HepG2 (cell line): ENCODE measurements around the gene UGGT1. TPM values are rescaled to one million over a fixed set of nuclear protein-coding genes. Genes with fewer than 3 reads are reported as not detected.

Experiments
- ATAC-seq: fragments of 200-7000 bp; cut with Tn5 transposase; 3 replicates; pipeline ENCODE4 v1.9.1; 2020; ENCODE audit warnings: mild to moderate bottlenecking, moderate library complexity
- BruUV-seq: library from RNA; stranded (reverse); fragments of 400-500 nt; replicated peaks from 2 replicates; lab custom pipeline; 2021; lab: Mats Ljungman, UMichigan
- CTCF ChIA-PET: fragments of 300-600 bp; formaldehyde crosslinking; extraction: SDS; loops from one replicate; lab custom pipeline; 2021; ENCODE audit warnings: low total read pairs, inconsistent platforms, low intra/inter-chr PET ratio; lab: Yijun Ruan, JAX
- POLR2A ChIA-PET: fragments of 350-600 bp; sonication (Branson Sonifier 250); formaldehyde crosslinking; loops from one replicate; lab custom pipeline; 2020; ENCODE audit warnings: antibody characterized with exemption, inconsistent platforms; lab: Yijun Ruan, JAX
- DNase-seq: peaks from one replicate; pipeline ENCODE4 v3.0.0-alpha.2; 2015; ENCODE audit warnings: low spot score
- FAIRE-seq: peaks from 3 replicates; lab custom pipeline; 2011; peaks lifted over from hg19 to GRCh38; lab: Jason Lieb, UNC
- H2AFZ ChIP-seq: one replicate; pipeline ENCODE4 v1.6.1; 2011; ENCODE audit warnings: low read length, inconsistent platforms
- H3K27ac ChIP-seq: fragments of 300-600 bp; 3 replicates; pipeline ENCODE4 v1.8.0; 2011; ENCODE audit warnings: mixed run types, mild to moderate bottlenecking, mixed read lengths, low read length, inconsistent platforms; ENCODE audit not compliant: insufficient read depth; ENCODE audit errors: extremely low read length
- H3K27me3 ChIP-seq, 2 experiments: fragments of 200-600 bp in 1 of 2; 2 replicates in 1 of 2; 3 replicates in 1 of 2; pipeline versions ENCODE4 v1.6.0 to v1.8.0; 2011; ENCODE audit warnings: low read length in 2 of 2, mild to moderate bottlenecking in 2 of 2, moderate library complexity in 2 of 2, inconsistent platforms in 1 of 2; ENCODE audit not compliant: insufficient read depth in 2 of 2, control insufficient read depth in 1 of 2
- H3K36me3 ChIP-seq, 2 experiments: fragments of 200-600 bp in 1 of 2; replicated peaks in 1 of 2; 2 replicates in 1 of 2; 3 replicates in 1 of 2; pipeline versions ENCODE4 v1.5.1 to v1.8.0; 2011; ENCODE audit warnings: low read length in 2 of 2, inconsistent platforms in 1 of 2; ENCODE audit not compliant: insufficient read depth in 2 of 2, control insufficient read depth in 1 of 2
- H3K4me1 ChIP-seq: 2 replicates; pipeline ENCODE4 v1.5.1; 2012; ENCODE audit warnings: low read length, inconsistent platforms; ENCODE audit not compliant: insufficient read depth
- H3K4me2 ChIP-seq: 2 replicates; pipeline ENCODE4 v1.6.0; 2011; ENCODE audit warnings: low read depth, low read length, inconsistent platforms
- H3K4me3 ChIP-seq, 3 experiments: fragments of 200-600 bp in 1 of 3; sonication (generic), shearing (Covaris generic) in 1 of 3; replicated peaks in 1 of 3; 2 replicates each; pipeline ENCODE4 v1.5.1; 2011 to 2016; ENCODE audit warnings: low read length in 3 of 3, inconsistent platforms in 2 of 3, low read depth in 2 of 3, mild to moderate bottlenecking in 2 of 3, control low read depth in 1 of 3, mixed read lengths in 1 of 3; ENCODE audit not compliant: insufficient read depth in 1 of 3
- H3K79me2 ChIP-seq: one replicate; pipeline ENCODE4 v1.6.1; 2011; ENCODE audit warnings: low read length, inconsistent platforms; ENCODE audit not compliant: insufficient read depth
- H3K9ac ChIP-seq: 2 replicates; pipeline ENCODE4 v1.6.0; 2011; ENCODE audit warnings: mild to moderate bottlenecking, low read depth, low read length, inconsistent platforms; ENCODE audit not compliant: insufficient read depth
- H3K9me3 ChIP-seq: 2 replicates; pipeline ENCODE4 v1.5.1; 2012; ENCODE audit warnings: mild to moderate bottlenecking, low read length
- H4K20me1 ChIP-seq: 2 replicates; pipeline ENCODE4 v1.6.0; 2011; ENCODE audit warnings: inconsistent platforms, mild to moderate bottlenecking, low read length, moderate library complexity; ENCODE audit not compliant: insufficient read depth
- CBX5 ChIP-seq: sonication (generic); formaldehyde crosslinking; IDR thresholded peaks from 2 replicates; pipeline ENCODE4 v1.4.0; 2020; ENCODE audit warnings: missing genetic modification reagents, borderline replicate concordance
- TAF1 ChIP-seq: sonication (generic); formaldehyde crosslinking; IDR thresholded peaks from 2 replicates; pipeline ENCODE4 v1.4.0; 2020; ENCODE audit warnings: missing genetic modification reagents
- ZHX2 ChIP-seq, 2 experiments: sonication (generic) in 1 of 2; formaldehyde crosslinking in 1 of 2; IDR thresholded peaks; 2 replicates each; pipeline versions ENCODE4 v1.6.1 to v1.9.0; 2014 to 2022; ENCODE audit warnings: antibody characterized with exemption in 1 of 2, borderline replicate concordance in 1 of 2, inconsistent platforms in 1 of 2, low read depth in 1 of 2, missing genetic modification reagents in 1 of 2
- ZMAT5 ChIP-seq: sonication (generic); formaldehyde crosslinking; IDR thresholded peaks from 2 replicates; pipeline ENCODE4 v1.5.0; 2020; ENCODE audit warnings: mild to moderate bottlenecking, low read depth, missing genetic modification reagents, borderline replicate concordance
- ZMYM3 ChIP-seq: sonication (generic); formaldehyde crosslinking; IDR thresholded peaks from 2 replicates; pipeline ENCODE4 v1.5.1; 2020; ENCODE audit warnings: mild to moderate bottlenecking, missing genetic modification reagents
- ZNF280D ChIP-seq: sonication (generic); formaldehyde crosslinking; IDR thresholded peaks from 2 replicates; pipeline ENCODE4 v1.5.1; 2020; ENCODE audit warnings: mild to moderate bottlenecking, missing genetic modification reagents
- ZNF460 ChIP-seq: sonication (generic); formaldehyde crosslinking; IDR thresholded peaks from 2 replicates; pipeline ENCODE4 v1.5.1; 2020; ENCODE audit warnings: missing genetic modification reagents, mild to moderate bottlenecking, borderline replicate concordance
- ZNF614 ChIP-seq: IDR thresholded peaks from 2 replicates; pipeline ENCODE4 v1.6.1; 2018; ENCODE audit warnings: missing biosample characterization, missing genetic modification reagents, inconsistent platforms, borderline replicate concordance
- ZNF770 ChIP-seq: sonication (generic); formaldehyde crosslinking; IDR thresholded peaks from 2 replicates; pipeline ENCODE4 v1.5.0; 2020; ENCODE audit warnings: mild to moderate bottlenecking, missing genetic modification reagents
- WGBS: methylation state at CpG from one replicate; pipeline ENCODE4 v1.1.6; 2017; ENCODE audit warnings: low lambda C conversion rate; 5-methylcytosine and 5-hydroxymethylcytosine counted together
- in situ Hi-C: cut with HindIII; loops from 2 replicates; pipeline ENCODE4 v1.10.0; 2017; ENCODE audit warnings: low pct_unique_long_range_greater_than_20kb; ENCODE audit not compliant: extremely low pct_ligation_motif_present
- intact Hi-C: fragments of 100-400 bp; cut with micrococcal nuclease; formaldehyde crosslinking; loops from one replicate; pipeline ENCODE4 v1.10.0; 2022; ENCODE audit not compliant: unreplicated experiment
- polyA plus RNA-seq, 8 experiments: library from polyadenylated mRNA; depleted of rRNA in 3 of 8; stranded (reverse) in 7 of 8; unstranded in 1 of 8; fragments of >200 nt; fragmentation: Illumina TruSeq in 4 of 8; extraction: Trizol in 4 of 8; gene quantifications; 2 replicates each; pipeline versions ENCODE4 v1.2.1 to v1.2.3, GENCODE V29; 2011 to 2016; ENCODE audit warnings: low read depth in 4 of 8, missing spikeins in 1 of 8, mixed read lengths in 1 of 8; ENCODE audit not compliant: insufficient read depth in 1 of 8
- total RNA-seq, 5 experiments: library from RNA; depleted of rRNA; stranded (reverse); fragments of >200 nt; fragmentation: Illumina TruSeq; extraction: Trizol; gene quantifications; 2 replicates each; pipeline ENCODE4 v1.2.3, GENCODE V29; 2016; ENCODE audit warnings: low read depth in 1 of 5

UGGT1 gene
- total and polyA plus RNA-seq, 2 of the 13 experiments (the other 11 are each of a cell fraction or from before 2014, with no cell fraction given) = 35.8 to 83.2 TPM

- TF ChIP-seq ZHX2 (IDR thresholded peaks at IDR 0.05; ENCODE audit: low read depth) = no peak
- no peak for TF ChIP-seq ZHX2 (CRISPR knock-in tag; IDR thresholded peaks at IDR 0.05; ENCODE audit: borderline replicate concordance)
Observed at GRCh38 chr2:128134573-128134972, 43.6 kb downstream of the UGGT1 start (continued).

GRCh38 chr2:128137094-128137616, 46.2 kb downstream of the UGGT1 start:
- in situ Hi-C loops = no loop called here
- CTCF ChIA-PET = no interaction called here
- WGBS = 82% methylated on average over 3 of the region's 3 CpGs
- TF ChIP-seq ZNF614 (CRISPR knock-in tag) (peak; percentile 99), ZNF460 (CRISPR knock-in tag) (peak; percentile 92), ZMYM3 (CRISPR knock-in tag) (peak; percentile 74; the same call in 1 of the 2 replicates), ZNF770 (peak; percentile 90), ZMAT5 (CRISPR knock-in tag) (no peak), TAF1 (CRISPR knock-in tag) (no peak), CBX5 (0 out of 2 replicates have a peak, but pooled peaks have one; percentile 28), ZNF280D (CRISPR knock-in tag) (peak; percentile 53; the same call in 1 of the 2 replicates)

More at GRCh38 chr2:128137094-128137616, 46.2 kb downstream of the UGGT1 start:
- Histone ChIP-seq H3K4me1 (peaks cover 7% of the 10 kb centered on the region; the same call in 1 of the 2 replicates), H4K20me1 (no peaks in the 10 kb centered on the region), H3K27me3 (no peaks in the 10 kb centered on the region), H3K9ac (no peak overlapping the region), H2AFZ (no peak overlapping the region), H3K36me3 (peaks cover 49 to 88% of the 10 kb centered on the region in 2 experiments), H3K27ac (no peak overlapping the region), H3K4me3 (no peak overlapping the region), H3K9me3 (no peaks in the 10 kb centered on the region), H3K79me2 (no peaks in the 10 kb centered on the region), H3K4me2 (no peak overlapping the region)
- DNase-seq (peak; percentile 11), ATAC-seq (peak; percentile 41; the same call in 1 of the 3 replicates), FAIRE-seq (no peak)
- POLR2A ChIA-PET = no interaction called here
- intact Hi-C loops = no loop called here
- BruUV-seq = no TSS peak
